Fibroblast of peridontal ligament (primary cell): Measurements from ENCODE around the gene ZNF557.

ENCODE experiments used
- DNase-seq: peaks from one replicate; pipeline ENCODE4 v3.0.0-alpha.2; 2010; ENCODE audit errors: extremely low read depth

The ZNF557 gene

DNA sequence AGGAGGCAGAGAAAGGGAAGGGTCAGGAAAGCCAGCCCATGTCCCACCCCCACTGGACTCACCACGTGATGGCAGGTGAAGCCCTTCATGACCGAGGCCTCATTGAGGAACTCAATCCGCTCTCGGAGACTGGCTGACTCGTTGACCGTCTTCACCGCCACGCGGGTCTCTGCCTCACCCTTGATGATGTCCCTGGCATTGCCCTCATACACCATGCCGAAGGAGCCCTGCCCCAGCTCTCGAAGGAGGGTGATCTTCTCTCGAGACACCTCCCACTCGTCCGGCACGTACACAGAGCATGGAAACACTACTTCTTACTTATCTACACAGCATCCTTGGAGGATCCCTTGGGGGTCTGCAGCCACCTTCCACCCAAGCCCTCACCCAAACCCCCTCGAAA lies 55.7 kb downstream of the ZNF557 start:
- DNase-seq = no peak

DNA sequence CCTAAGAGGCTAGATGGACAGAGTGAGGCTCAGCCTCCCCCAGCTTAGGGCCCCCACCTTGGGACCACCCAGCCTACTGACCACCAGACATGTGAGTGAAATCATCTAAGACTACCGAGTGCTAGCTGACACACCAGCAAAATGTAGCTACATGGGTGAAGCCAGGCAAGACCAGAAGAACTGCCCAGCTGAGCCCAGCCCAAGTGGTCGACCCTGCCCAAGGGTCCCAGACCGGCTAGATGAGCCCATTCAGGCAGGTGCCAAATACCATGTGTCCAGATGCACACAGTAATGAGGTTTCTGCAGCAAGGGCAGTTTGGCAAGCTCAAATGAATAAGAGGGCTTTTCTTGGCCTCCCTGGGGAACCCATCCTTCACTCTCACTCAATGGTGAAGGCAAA lies 56.6 kb downstream of the ZNF557 start:
- DNase-seq = no peak

DNA sequence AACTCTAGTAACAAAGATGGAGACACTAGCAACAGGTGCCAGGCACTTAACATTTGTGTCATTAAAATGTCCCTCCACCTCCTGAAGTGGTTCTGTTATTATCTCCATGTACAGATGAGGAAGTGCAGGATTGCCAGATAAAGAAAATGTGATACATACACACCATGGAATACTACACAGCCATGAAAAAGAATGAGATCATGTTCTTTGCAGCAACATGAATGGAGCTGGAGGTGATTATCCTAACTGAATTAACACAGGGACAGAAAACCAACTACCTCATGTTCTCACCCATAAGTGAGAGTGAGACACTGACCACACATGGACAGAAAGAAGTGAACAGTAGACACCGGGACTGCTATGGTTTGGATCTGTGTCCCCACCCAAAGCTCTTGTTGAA lies 60.5 kb downstream of the ZNF557 start:
- no peak for DNase-seq

DNA sequence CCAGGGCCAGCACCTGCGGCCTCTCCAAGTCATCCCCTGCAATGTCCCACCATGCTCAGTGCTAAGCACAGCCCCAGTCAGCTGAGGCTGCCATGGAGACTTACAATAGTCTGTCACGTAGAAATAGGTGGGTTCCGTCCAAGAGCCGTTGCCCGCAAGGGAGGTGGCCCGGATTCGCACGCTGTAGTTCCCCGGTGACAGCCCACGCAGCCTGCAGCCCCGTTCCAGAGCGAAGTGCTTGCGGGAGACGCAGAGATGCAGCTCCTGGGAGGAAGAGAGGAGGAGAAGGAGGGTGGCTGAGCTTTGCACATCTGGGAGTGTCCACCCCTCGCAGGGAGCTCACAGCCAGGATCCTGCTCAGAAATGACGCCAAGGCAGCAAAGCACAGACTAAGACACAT lies 62.6 kb downstream of the ZNF557 start:
- DNase-seq = no peak

DNA sequence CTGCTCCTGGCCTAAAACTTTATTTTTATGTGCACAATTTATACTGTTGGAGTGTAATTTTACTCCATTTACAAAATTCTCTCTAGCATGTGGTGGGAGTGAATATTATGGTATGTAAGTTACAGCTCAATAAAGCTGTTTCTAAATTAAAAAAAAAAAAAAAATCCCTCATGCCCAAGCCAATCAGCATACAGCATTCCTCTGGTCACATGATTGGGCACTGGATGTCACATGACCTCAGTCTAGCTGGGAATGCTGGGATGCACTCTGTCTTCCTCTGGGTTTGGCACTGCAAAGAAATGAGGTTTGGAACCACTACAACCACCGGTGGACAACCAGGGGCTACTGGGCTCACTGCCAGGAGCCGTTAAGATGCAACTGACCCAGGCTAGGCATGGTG lies 67.6 kb downstream of the ZNF557 start:
- DNase-seq = no peak
